SHP77 (cell line): ENCODE results near the gene AK5.

Source experiments
- DNase-seq, 2 experiments: peaks; one replicate each; lab custom pipeline; 2025; lab: John Stamatoyannopoulos, UW

The AK5 gene

GRCh38 chr1:77438236-77438913 is 156.6 kb downstream of the AK5 start:
- no peak for DNase-seq

DNA sequence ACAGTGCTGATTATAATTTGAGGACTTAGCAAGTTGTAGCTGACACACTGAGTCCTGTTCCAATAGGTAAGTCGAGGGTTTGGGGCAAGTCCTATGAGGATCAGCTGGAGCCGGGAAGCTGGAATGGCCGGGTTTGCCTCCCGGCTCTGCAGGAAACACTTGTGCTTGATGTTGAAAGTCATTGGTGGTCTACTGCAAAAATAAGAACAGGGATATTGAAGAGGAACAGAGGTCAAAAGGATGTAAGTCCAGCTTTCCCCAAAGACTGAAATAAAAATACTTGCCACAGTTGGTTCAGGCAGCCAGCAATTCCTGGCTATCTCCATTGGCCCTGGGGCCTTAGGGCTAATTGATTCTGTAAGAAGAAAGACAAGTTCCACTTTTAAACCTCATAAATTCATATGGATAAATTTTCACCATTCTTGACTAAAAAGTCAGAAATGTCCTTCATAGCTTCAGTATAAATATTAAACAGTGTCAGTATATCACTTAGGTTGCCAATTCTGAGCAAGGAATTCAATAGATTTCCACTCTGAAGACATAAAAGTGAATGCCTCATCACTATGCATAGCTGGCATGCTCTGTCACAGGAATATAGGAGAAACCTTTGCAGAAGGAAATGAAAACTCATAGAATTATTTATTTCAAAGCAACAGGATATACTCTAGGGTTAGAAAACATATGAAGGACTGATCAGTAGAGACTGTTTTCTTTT is 165.2 kb downstream of the AK5 start:
- DNase-seq: no peak

GRCh38 chr1:77447669-77448068 is 165.8 kb downstream of the AK5 start:
- DNase-seq: no peak

DNA sequence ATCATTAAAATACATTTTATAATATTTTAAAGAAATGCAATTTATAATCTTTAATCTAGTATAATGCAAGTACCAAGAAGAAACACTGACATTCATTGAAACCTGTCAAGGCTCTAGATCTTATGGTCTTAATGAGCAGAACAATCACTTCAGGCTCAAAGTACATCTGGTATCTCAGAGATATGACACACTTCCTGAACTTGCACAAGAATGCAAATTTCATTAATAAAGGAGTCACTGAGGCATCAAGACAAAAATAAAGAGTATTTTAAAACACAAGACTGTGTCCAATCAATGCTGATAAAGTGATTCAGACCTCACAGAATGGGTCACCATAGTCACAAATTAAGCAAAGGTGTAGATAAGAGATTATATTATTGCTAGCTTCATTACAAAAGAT is 178.1 kb downstream of the AK5 start:
- no peak for DNase-seq

DNA sequence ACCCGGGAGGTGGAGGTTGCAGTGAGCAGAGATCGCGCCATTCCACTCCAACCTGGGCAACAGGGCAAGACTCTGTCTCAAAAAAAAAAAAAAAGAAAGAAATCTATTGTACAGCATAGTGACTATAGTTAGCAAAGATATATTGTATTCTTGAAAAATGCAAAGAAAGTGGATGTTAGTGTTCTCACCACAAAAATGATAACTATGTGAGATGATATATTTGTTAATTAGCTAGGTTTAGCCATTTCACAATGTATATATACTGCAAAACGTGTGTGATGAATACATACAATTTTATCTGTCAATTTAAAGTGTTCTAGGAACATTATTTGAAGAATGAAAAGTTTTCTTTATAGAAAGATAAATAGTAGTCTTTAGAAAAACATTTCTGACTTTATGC is 179.9 kb downstream of the AK5 start:
- no peak for DNase-seq

- DNase-seq: no peak
Observed at GRCh38 chr1:77463216-77463615, 181.4 kb downstream of the AK5 start.

- DNase-seq: no peak
Observed at GRCh38 chr1:77465139-77465538, 183.3 kb downstream of the AK5 start.

DNA sequence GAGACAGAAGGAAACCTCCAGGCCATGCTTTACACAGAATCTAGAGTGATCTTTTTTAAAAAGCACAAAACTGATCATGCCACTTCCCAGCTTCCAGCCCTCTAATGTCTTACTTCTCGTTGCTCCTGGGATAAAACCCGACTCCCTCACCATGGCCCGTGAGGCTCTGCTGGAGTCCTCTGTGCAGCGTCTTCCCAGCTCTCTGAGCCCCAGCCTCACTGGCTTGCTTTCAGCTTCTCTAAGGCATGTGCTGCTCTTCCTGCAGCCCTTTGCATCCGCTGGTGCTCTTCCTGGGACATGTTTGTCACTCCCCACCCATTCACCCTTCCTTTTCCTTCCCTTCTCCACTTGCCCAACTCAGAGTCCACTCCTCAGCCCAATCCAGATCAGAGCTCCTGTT is 184.1 kb downstream of the AK5 start:
- no peak for DNase-seq

- no peak for DNase-seq
Observed at GRCh38 chr1:77467021-77467595, 185.3 kb downstream of the AK5 start.

GRCh38 chr1:77467741-77468140 is 185.9 kb downstream of the AK5 start:
- no peak for DNase-seq

DNA sequence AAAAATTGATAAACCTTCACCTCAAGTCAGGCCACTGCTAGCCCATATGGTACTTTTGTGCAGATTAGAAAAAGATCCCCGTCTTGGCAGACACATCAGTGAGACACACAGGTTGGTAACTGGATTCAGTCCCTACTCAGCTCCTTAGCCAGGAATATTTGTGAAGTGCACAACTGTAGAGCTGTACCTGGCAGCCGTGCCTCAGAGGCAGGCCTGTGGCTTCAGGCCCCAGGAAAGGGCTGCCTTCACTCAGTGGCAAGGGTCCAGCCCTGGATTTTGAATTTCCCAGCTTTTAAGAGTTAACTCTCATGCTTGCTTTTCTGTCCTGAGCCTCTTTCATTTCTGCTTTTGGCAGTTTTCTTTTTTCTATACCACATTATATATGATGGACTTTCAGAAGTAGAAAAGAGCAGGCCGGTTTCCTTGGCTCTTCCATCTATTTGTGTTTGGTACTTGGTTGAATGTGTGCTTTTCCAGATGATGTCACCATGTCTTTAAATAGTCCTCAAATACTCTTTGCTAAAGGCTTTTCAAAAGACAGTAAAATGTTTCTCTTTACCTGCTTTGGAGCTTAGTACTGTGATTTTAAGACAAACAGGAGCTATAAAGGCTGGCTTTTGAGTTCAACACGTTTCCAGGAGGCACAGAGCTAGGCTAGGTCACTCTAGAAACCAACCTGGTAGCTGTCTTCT is 186.6 kb downstream of the AK5 start:
- DNase-seq: no peak

- no peak for DNase-seq
Observed at GRCh38 chr1:77468949-77469710, 187.3 kb downstream of the AK5 start.

DNA sequence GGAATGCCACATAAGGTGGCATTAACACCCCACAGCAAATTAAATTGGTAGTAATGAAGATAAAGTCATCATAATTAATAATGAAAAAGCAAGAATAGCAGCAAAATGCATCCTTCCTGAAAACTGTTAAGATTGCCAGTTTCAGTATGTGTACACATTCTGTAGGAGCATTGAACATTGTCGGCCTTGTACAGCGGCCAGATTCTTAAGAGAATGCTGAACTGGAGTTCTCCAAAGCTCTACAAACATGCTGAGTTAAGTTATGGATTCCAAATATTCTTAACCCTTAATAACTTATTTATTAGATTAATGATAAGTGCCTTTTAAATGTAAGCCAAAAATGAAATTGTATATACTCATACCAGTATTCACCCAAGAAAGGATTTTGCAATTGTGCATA is 189.9 kb downstream of the AK5 start:
- DNase-seq: no peak

GRCh38 chr1:77473690-77474089 is 191.9 kb downstream of the AK5 start:
- DNase-seq: no peak

DNA sequence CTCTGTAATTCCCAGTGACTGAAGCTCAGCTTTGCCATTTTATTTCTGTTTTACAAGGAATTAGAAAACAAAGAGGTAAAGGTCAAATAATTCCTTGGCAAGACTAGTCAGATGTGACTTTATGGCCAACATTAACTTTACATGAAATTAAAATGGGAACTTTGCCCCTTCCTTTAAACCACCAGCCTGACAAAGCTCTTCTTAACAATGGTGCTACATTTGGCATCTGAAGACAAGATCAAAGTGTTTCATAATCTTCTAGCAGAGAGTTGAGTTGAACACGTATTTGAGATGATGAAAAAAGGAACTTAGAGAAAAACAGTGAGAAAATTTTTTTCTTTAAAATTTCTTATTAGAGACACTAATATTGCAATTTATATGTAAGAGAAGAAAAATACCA is 193.8 kb downstream of the AK5 start:
- DNase-seq: no peak

DNA sequence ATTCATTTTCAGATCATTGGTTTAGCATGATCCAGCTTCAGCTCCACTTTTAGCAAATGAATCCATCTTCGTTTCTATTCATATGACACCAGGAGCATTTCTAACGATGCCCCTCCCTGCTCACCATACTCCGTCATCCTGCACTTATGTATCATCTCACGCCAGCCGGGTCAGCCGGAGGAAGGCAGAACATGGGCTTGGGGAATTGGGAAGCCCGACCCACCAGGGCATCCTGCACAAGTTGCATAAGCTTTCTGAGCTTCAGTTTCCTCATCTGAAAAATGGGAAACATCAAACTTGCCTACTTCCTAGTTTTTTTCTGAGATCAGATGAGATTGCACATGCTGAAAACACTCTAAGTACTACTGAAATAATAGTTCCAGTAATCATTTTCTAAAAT is 194.7 kb downstream of the AK5 start:
- no peak for DNase-seq

GRCh38 chr1:77484334-77484733 is 202.5 kb downstream of the AK5 start:
- no peak for DNase-seq

DNA sequence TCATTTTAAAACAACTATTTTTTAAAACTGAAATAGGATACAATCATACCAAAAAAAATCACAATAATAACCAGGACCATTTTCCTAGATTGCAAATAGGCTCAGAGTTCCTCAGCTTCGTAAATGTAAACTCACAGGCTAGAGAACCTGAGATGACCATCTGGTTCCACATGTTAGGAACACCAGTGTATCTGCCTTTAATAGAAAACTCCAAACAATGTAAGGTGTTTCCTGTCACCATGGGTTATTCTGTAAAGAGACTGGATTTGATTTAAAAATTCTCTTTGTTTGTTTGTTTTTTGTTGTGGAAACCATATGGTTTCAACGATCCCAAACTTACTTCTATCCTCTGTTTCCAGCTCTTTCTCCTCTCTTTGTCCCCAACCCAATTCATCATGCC is 203.1 kb downstream of the AK5 start:
- no peak for DNase-seq

DNA sequence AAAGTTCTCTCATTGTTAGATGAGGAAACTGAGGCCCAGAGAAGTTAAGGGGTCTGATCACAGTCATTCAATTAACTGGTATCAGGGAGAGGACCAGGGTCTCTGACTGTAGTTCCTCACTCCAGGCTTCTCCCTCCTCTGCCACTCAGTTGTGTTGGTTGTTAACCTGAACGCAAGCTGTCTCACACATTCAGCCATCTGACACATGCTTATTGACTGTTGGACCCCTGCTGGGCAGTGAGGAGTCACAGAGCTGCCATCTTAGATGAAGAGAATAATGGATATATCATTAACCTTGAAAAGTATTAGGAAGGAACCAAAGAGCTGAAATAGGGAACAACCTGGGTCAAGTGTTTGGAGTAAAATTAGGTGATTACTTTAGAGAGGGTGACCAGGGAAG is 205.8 kb downstream of the AK5 start:
- DNase-seq: no peak

DNA sequence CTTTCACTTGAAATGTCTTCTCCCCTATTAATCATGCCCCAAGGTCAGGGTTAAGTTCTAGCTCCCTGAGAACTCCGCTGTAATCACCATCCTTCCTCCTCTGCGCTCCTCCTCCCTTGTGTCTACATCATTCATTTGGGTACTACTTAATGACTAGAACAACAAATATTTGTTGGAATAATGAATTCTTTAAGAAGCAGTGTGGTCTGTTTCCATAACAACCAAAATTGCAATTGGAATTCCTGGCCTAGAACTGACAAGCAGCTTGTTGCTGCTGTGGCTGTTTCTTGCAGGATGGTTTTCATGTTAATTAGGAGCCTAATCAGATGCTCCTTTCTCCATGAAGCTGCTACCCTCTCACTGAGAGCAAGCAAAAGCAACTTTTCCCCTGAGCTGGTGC is 208.1 kb downstream of the AK5 start:
- DNase-seq: no peak

- DNase-seq: no peak
Observed at GRCh38 chr1:77494026-77494425, 212.2 kb downstream of the AK5 start.

GRCh38 chr1:77498918-77499317 is 217.1 kb downstream of the AK5 start:
- no peak for DNase-seq
